Parathyroid adenoma (tissue), 2 donors: Measurements from ENCODE around the gene PLCXD1.

ENCODE experiments used
- H2AFZ ChIP-seq: fragments of 300-600 bp; sonication (generic); one replicate; pipeline ENCODE4 v1.7.0; 2017; ENCODE audit warnings: antibody characterized with exemption, mild to moderate bottlenecking
- H3K27ac ChIP-seq: fragments of 300-600 bp; sonication (generic); one replicate; pipeline ENCODE4 v1.7.0; 2017
- H3K27me3 ChIP-seq: fragments of 300-600 bp; sonication (generic); one replicate; pipeline ENCODE4 v1.7.0; 2017; ENCODE audit warnings: low read length; ENCODE audit not compliant: control insufficient read depth, insufficient read depth
- H3K36me3 ChIP-seq: fragments of 300-600 bp; sonication (generic); one replicate; pipeline ENCODE4 v1.7.0; 2017; ENCODE audit warnings: low read length; ENCODE audit not compliant: control insufficient read depth, insufficient read depth
- H3K4me1 ChIP-seq: fragments of 300-600 bp; sonication (generic); one replicate; pipeline ENCODE4 v1.7.0; 2017; ENCODE audit warnings: control low read depth
- H3K4me2 ChIP-seq: fragments of 300-600 bp; sonication (generic); one replicate; pipeline ENCODE4 v1.7.0; 2017; ENCODE audit warnings: low read length
- H3K4me3 ChIP-seq: fragments of 300-600 bp; sonication (generic); one replicate; pipeline ENCODE4 v1.7.0; 2017; ENCODE audit warnings: low read depth, low read length
- H3K79me2 ChIP-seq: fragments of 300-600 bp; sonication (generic); one replicate; pipeline ENCODE4 v1.7.0; 2017; ENCODE audit warnings: control low read depth
- H3K9ac ChIP-seq: fragments of 300-600 bp; sonication (generic); one replicate; pipeline ENCODE4 v1.7.0; 2017; ENCODE audit warnings: mild to moderate bottlenecking
- H3K9me3 ChIP-seq: fragments of 300-600 bp; sonication (generic); one replicate; pipeline ENCODE4 v1.7.0; 2017; ENCODE audit warnings: low read length; ENCODE audit not compliant: control insufficient read depth
- TF ChIP-seq, protein P1 (sequence below): fragments of 300-600 bp; sonication (generic); IDR thresholded peaks from one replicate; pipeline ENCODE4 v1.7.0; 2017; ENCODE audit warnings: antibody characterized with exemption, mild to moderate bottlenecking
- donor health status: primary hyperparathyroidism.

The PLCXD1 gene

DNA sequence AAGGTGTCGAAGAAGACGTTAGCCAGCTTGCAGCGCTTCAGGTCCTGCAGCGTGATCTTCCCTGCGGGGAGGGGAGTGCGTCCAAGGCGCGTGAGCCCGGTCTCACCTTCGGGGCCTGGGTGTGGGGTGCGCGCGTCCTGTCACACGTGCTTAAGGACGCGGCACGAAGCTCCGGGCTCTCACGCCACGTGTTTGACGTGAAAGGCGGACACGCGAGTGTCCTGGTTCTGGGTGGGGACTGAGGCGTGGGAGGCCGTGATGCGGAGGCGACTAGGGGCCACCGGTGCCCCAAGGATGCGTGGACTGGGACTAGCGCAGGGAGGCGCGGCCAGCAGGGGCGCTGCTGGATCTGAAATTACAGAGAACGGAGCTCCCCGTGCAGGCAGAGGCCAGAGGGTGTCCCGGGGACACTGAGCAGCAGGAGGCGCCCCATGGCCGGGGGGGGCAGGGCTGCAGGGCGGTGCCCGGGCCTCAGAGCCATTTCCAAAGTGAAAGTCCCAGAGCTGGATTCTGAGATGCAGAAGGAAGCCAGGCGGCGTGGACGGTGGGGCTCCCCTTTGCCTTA is 57.7 kb downstream of the PLCXD1 start:
- Histone ChIP-seq H3K27ac (no peak overlapping the region), H3K9ac (no peak overlapping the region), H3K4me2 (no peak overlapping the region), H3K9me3 (no peaks in the 10 kb centered on the region), H3K36me3 (no peaks in the 10 kb centered on the region), H2AFZ (no peak overlapping the region), H3K79me2 (no peaks in the 10 kb centered on the region), H3K4me3 (no peak overlapping the region), H3K4me1 (no peaks in the 10 kb centered on the region), H3K27me3 (no peaks in the 10 kb centered on the region)
- TF ChIP-seq, protein P1, sequence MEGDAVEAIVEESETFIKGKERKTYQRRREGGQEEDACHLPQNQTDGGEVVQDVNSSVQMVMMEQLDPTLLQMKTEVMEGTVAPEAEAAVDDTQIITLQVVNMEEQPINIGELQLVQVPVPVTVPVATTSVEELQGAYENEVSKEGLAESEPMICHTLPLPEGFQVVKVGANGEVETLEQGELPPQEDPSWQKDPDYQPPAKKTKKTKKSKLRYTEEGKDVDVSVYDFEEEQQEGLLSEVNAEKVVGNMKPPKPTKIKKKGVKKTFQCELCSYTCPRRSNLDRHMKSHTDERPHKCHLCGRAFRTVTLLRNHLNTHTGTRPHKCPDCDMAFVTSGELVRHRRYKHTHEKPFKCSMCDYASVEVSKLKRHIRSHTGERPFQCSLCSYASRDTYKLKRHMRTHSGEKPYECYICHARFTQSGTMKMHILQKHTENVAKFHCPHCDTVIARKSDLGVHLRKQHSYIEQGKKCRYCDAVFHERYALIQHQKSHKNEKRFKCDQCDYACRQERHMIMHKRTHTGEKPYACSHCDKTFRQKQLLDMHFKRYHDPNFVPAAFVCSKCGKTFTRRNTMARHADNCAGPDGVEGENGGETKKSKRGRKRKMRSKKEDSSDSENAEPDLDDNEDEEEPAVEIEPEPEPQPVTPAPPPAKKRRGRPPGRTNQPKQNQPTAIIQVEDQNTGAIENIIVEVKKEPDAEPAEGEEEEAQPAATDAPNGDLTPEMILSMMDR, result no peak

DNA sequence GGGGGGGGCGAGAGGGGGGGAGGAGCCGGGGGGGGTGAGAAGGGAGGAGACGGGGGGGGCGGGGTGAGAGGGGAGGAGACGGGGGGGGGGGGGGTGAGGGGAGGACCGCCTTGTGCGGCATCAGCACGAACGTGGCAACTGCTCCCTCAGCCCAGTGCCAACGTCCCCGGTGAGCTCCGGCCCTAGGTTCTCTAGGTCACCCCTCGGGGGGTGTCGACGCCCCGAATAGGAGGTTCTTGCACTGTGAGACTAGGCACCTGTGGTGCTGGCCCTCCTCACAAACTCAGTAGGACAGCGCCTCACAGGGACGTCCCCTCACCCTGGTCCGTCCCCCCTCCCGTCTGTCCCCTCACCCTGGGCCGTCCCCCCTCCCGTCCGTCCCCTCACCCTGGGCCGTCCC is 58.9 kb downstream of the PLCXD1 start:
- Histone ChIP-seq H3K4me2 (no peak overlapping the region), H3K27ac (no peak overlapping the region), H3K36me3 (no peaks in the 10 kb centered on the region)

DNA sequence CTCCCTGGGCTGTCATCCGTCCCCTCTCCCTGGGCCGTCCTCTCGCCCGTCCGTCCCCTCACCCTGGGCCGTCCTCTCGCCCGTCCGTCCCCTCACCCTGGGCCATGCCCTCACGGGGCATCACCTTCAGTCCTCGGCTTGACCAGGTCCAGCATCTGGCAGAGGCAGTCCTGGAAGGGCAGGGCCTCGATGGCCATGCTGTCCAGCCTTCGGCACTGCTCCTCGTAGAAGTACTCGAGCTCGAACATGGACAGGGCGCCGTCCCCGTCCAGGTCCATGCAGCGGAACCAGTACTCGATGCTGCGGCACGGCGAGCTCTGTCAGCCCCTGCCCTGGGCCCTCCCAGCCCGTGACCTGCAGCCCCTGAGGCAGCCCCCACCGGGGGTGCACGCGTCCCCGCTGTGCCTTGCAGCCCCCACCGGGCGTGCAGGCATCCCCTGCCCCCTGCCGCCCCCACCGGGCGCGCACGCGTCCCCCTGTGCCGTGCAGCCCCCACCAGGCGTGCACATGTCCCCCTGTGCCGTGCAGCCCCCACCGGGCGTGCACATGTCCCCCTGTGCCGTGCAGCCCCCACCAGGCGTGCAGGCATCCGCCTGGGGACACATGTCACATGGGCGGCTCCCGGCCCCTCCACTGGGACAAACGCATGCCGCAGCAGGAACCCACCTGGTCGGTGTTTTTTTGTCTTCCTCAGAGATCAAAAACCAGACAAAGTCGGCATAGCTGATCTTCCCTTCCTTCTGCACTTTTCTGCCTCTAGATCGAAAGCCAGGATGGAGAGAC is 59.7 kb downstream of the PLCXD1 start:
- no peaks in the 10 kb centered on the region for H3K79me2 ChIP-seq
- no peak overlapping the region for H2AFZ ChIP-seq
- H3K4me3 ChIP-seq, result no peak overlapping the region
- no peak overlapping the region for H3K4me2 ChIP-seq
- H3K27me3 ChIP-seq, result no peaks in the 10 kb centered on the region
- no peak overlapping the region for H3K27ac ChIP-seq
- H3K4me1 ChIP-seq, result no peaks in the 10 kb centered on the region
- no peak overlapping the region for H3K9ac ChIP-seq
- H3K9me3 ChIP-seq, result no peaks in the 10 kb centered on the region
- TF ChIP-seq, protein P1, result no peak
- H3K36me3 ChIP-seq, result no peaks in the 10 kb centered on the region

More for the DNA sequence above, 58.9 kb downstream of the PLCXD1 start:
- Histone ChIP-seq H3K4me1 (no peaks in the 10 kb centered on the region), H3K4me3 (no peak overlapping the region), H3K9ac (no peak overlapping the region), H2AFZ (no peak overlapping the region), H3K9me3 (no peaks in the 10 kb centered on the region), H3K27me3 (no peaks in the 10 kb centered on the region), H3K79me2 (no peaks in the 10 kb centered on the region)
- TF ChIP-seq, protein P1, result no peak

DNA sequence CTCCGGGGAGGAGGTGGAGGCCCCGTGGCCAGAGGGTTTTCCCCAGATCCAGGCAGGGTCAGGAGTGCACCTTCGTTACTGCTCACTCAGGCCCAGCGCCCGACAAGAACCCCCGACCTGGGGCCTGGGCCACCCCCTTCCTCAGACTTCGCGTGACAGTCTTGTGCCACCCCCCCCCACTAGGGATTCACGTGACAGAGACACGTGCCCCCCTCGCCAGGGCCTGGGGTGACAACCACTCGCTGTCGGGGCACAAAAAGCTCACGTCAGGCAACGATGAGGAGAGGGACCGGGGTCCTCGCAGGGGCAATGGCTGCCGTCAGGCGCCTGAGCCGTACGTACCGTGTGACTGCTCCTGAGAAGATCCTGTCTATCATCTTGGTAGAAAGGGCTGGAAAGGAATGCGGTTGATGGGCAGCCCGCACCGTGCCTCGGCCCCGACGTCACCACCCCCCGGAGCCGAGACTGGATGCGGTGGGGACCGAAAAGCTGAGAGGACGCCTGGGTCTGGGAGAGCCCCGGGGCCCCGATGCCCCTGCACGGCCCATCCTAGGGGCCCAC is 60.4 kb downstream of the PLCXD1 start:
- no peaks in the 10 kb centered on the region for H3K36me3 ChIP-seq
- no peaks in the 10 kb centered on the region for H3K27me3 ChIP-seq
- no peak overlapping the region for H3K27ac ChIP-seq
- no peak overlapping the region for H3K4me3 ChIP-seq
- H3K4me2 ChIP-seq, result no peak overlapping the region
- no peak overlapping the region for H3K9ac ChIP-seq
- TF ChIP-seq, protein P1, result no peak
- no peaks in the 10 kb centered on the region for H3K4me1 ChIP-seq
- no peak overlapping the region for H2AFZ ChIP-seq
- no peaks in the 10 kb centered on the region for H3K79me2 ChIP-seq
- no peaks in the 10 kb centered on the region for H3K9me3 ChIP-seq
